HepG2 (cell line): Measurements from ENCODE around the gene TFAP2E. TPM values are rescaled to one million over a fixed set of nuclear protein-coding genes. Genes with fewer than 3 reads are reported as not detected.

Experiments used
- ATAC-seq: fragments of 200-7000 bp; cut with Tn5 transposase; 3 replicates; pipeline ENCODE4 v1.9.1; 2020; ENCODE audit warnings: mild to moderate bottlenecking, moderate library complexity
- BruUV-seq: library from RNA; stranded (reverse); fragments of 400-500 nt; replicated peaks from 2 replicates; lab custom pipeline; 2021; lab: Mats Ljungman, UMichigan
- CTCF ChIA-PET: fragments of 300-600 bp; formaldehyde crosslinking; extraction: SDS; loops from one replicate; lab custom pipeline; 2021; ENCODE audit warnings: low total read pairs, inconsistent platforms, low intra/inter-chr PET ratio; lab: Yijun Ruan, JAX
- POLR2A ChIA-PET: fragments of 350-600 bp; sonication (Branson Sonifier 250); formaldehyde crosslinking; loops from one replicate; lab custom pipeline; 2020; ENCODE audit warnings: antibody characterized with exemption, inconsistent platforms; lab: Yijun Ruan, JAX
- DNase-seq: peaks from one replicate; pipeline ENCODE4 v3.0.0-alpha.2; 2015; ENCODE audit warnings: low spot score
- FAIRE-seq: peaks from 3 replicates; lab custom pipeline; 2011; peaks lifted over from hg19 to GRCh38; lab: Jason Lieb, UNC
- H2AFZ ChIP-seq: one replicate; pipeline ENCODE4 v1.6.1; 2011; ENCODE audit warnings: low read length, inconsistent platforms
- H3K27ac ChIP-seq: fragments of 300-600 bp; 3 replicates; pipeline ENCODE4 v1.8.0; 2011; ENCODE audit warnings: mixed run types, mild to moderate bottlenecking, mixed read lengths, low read length, inconsistent platforms; ENCODE audit not compliant: insufficient read depth; ENCODE audit errors: extremely low read length
- H3K27me3 ChIP-seq, 2 experiments: fragments of 200-600 bp in 1 of 2; 2 replicates in 1 of 2; 3 replicates in 1 of 2; pipeline versions ENCODE4 v1.6.0 to v1.8.0; 2011; ENCODE audit warnings: low read length in 2 of 2, mild to moderate bottlenecking in 2 of 2, moderate library complexity in 2 of 2, inconsistent platforms in 1 of 2; ENCODE audit not compliant: insufficient read depth in 2 of 2, control insufficient read depth in 1 of 2
- H3K36me3 ChIP-seq, 2 experiments: fragments of 200-600 bp in 1 of 2; replicated peaks in 1 of 2; 2 replicates in 1 of 2; 3 replicates in 1 of 2; pipeline versions ENCODE4 v1.5.1 to v1.8.0; 2011; ENCODE audit warnings: low read length in 2 of 2, inconsistent platforms in 1 of 2; ENCODE audit not compliant: insufficient read depth in 2 of 2, control insufficient read depth in 1 of 2
- H3K4me1 ChIP-seq: 2 replicates; pipeline ENCODE4 v1.5.1; 2012; ENCODE audit warnings: low read length, inconsistent platforms; ENCODE audit not compliant: insufficient read depth
- H3K4me2 ChIP-seq: 2 replicates; pipeline ENCODE4 v1.6.0; 2011; ENCODE audit warnings: low read depth, low read length, inconsistent platforms
- H3K4me3 ChIP-seq, 3 experiments: fragments of 200-600 bp in 1 of 3; sonication (generic), shearing (Covaris generic) in 1 of 3; replicated peaks in 1 of 3; 2 replicates each; pipeline ENCODE4 v1.5.1; 2011 to 2016; ENCODE audit warnings: low read length in 3 of 3, inconsistent platforms in 2 of 3, low read depth in 2 of 3, mild to moderate bottlenecking in 2 of 3, control low read depth in 1 of 3, mixed read lengths in 1 of 3; ENCODE audit not compliant: insufficient read depth in 1 of 3
- H3K79me2 ChIP-seq: one replicate; pipeline ENCODE4 v1.6.1; 2011; ENCODE audit warnings: low read length, inconsistent platforms; ENCODE audit not compliant: insufficient read depth
- H3K9ac ChIP-seq: 2 replicates; pipeline ENCODE4 v1.6.0; 2011; ENCODE audit warnings: mild to moderate bottlenecking, low read depth, low read length, inconsistent platforms; ENCODE audit not compliant: insufficient read depth
- H3K9me3 ChIP-seq: 2 replicates; pipeline ENCODE4 v1.5.1; 2012; ENCODE audit warnings: mild to moderate bottlenecking, low read length
- H4K20me1 ChIP-seq: 2 replicates; pipeline ENCODE4 v1.6.0; 2011; ENCODE audit warnings: inconsistent platforms, mild to moderate bottlenecking, low read length, moderate library complexity; ENCODE audit not compliant: insufficient read depth
- ATF3 ChIP-seq: sonication (generic); formaldehyde crosslinking; IDR thresholded peaks from 2 replicates; pipeline ENCODE4 v1.4.0; 2020; ENCODE audit warnings: missing genetic modification reagents
- HMGXB4 ChIP-seq, 2 experiments: sonication (generic) in 1 of 2; formaldehyde crosslinking in 1 of 2; IDR thresholded peaks; 2 replicates each; pipeline versions ENCODE4 v1.4.0 to v1.6.1; 2018 to 2020; ENCODE audit warnings: missing genetic modification reagents in 2 of 2, borderline replicate concordance in 1 of 2, low read depth in 1 of 2, mild to moderate bottlenecking in 1 of 2, missing biosample characterization in 1 of 2
- JDP2 ChIP-seq: sonication (generic); formaldehyde crosslinking; IDR thresholded peaks from 2 replicates; pipeline ENCODE4 v1.8.1; 2022; ENCODE audit warnings: missing genetic modification reagents, borderline replicate concordance
- NFE2L2 ChIP-seq: fragments of 150-350 bp; IDR thresholded peaks from 2 replicates; pipeline ENCODE4 v1.6.1; 2014; ENCODE audit warnings: low read length
- PHF8 ChIP-seq: sonication (generic); formaldehyde crosslinking; IDR thresholded peaks from 2 replicates; pipeline ENCODE4 v1.5.0; 2020; ENCODE audit warnings: missing genetic modification reagents
- RARG ChIP-seq: sonication (generic); formaldehyde crosslinking; IDR thresholded peaks from 2 replicates; pipeline ENCODE4 v1.4.0; 2020; ENCODE audit warnings: low read depth, mild to moderate bottlenecking, missing genetic modification reagents
- RBFOX2 ChIP-seq: fragments of 200-400 bp; formaldehyde crosslinking; IDR thresholded peaks from 2 replicates; pipeline ENCODE4 v1.6.1; 2017; ENCODE audit warnings: low read depth, mild to moderate bottlenecking, low read length
- SMAD9 ChIP-seq: sonication (generic); formaldehyde crosslinking; IDR thresholded peaks from 2 replicates; pipeline ENCODE4 v1.5.1; 2020; ENCODE audit warnings: mild to moderate bottlenecking, missing genetic modification reagents
- SPEN ChIP-seq: sonication (generic); formaldehyde crosslinking; IDR thresholded peaks from 2 replicates; pipeline ENCODE4 v1.5.1; 2020; ENCODE audit warnings: low read depth, mild to moderate bottlenecking, missing genetic modification reagents
- ZBTB38 ChIP-seq: sonication (generic); formaldehyde crosslinking; IDR thresholded peaks from 2 replicates; pipeline ENCODE4 v1.5.1; 2020; ENCODE audit warnings: mild to moderate bottlenecking, missing genetic modification reagents
- ZNF138 ChIP-seq: sonication (generic); formaldehyde crosslinking; IDR thresholded peaks from 2 replicates; pipeline ENCODE4 v1.5.0; 2020; ENCODE audit warnings: mild to moderate bottlenecking, low read depth, missing genetic modification reagents
- ZNF17 ChIP-seq: sonication (generic); formaldehyde crosslinking; IDR thresholded peaks from 2 replicates; pipeline ENCODE4 v1.5.0; 2020; ENCODE audit warnings: mild to moderate bottlenecking, missing genetic modification reagents
- ZNF441 ChIP-seq: sonication (generic); formaldehyde crosslinking; IDR thresholded peaks from 2 replicates; pipeline ENCODE4 v1.7.0; 2021; ENCODE audit warnings: missing genetic modification reagents, borderline replicate concordance
- ZNF777 ChIP-seq: sonication (generic); formaldehyde crosslinking; IDR thresholded peaks from 2 replicates; pipeline ENCODE4 v1.4.0; 2020; ENCODE audit warnings: missing genetic modification reagents
- ZNF816 ChIP-seq: sonication (generic); formaldehyde crosslinking; IDR thresholded peaks from 2 replicates; pipeline ENCODE4 v1.8.0; 2022; ENCODE audit warnings: missing genetic modification reagents, mild to moderate bottlenecking, borderline replicate concordance
- ZSCAN29 ChIP-seq: sonication (generic); formaldehyde crosslinking; conservative IDR thresholded peaks from 2 replicates; pipeline ENCODE4 v1.4.0; 2020; ENCODE audit warnings: mild to moderate bottlenecking, missing genetic modification reagents
- whole genome bisulfite sequencing: methylation state at CpG from one replicate; pipeline ENCODE4 v1.1.6; 2017; ENCODE audit warnings: low lambda C conversion rate; 5-methylcytosine and 5-hydroxymethylcytosine counted together
- in situ Hi-C: cut with HindIII; loops from 2 replicates; pipeline ENCODE4 v1.10.0; 2017; ENCODE audit warnings: low pct_unique_long_range_greater_than_20kb; ENCODE audit not compliant: extremely low pct_ligation_motif_present
- intact Hi-C: fragments of 100-400 bp; cut with micrococcal nuclease; formaldehyde crosslinking; loops from one replicate; pipeline ENCODE4 v1.10.0; 2022; ENCODE audit not compliant: unreplicated experiment
- polyA plus RNA-seq, 8 experiments: library from polyadenylated mRNA; depleted of rRNA in 3 of 8; stranded (reverse) in 7 of 8; unstranded in 1 of 8; fragments of >200 nt; fragmentation: Illumina TruSeq in 4 of 8; extraction: Trizol in 4 of 8; gene quantifications; 2 replicates each; pipeline versions ENCODE4 v1.2.1 to v1.2.3, GENCODE V29; 2011 to 2016; ENCODE audit warnings: low read depth in 4 of 8, missing spikeins in 1 of 8, mixed read lengths in 1 of 8; ENCODE audit not compliant: insufficient read depth in 1 of 8
- total RNA-seq, 5 experiments: library from RNA; depleted of rRNA; stranded (reverse); fragments of >200 nt; fragmentation: Illumina TruSeq; extraction: Trizol; gene quantifications; 2 replicates each; pipeline ENCODE4 v1.2.3, GENCODE V29; 2016; ENCODE audit warnings: low read depth in 1 of 5

Gene TFAP2E
- total and polyA plus RNA-seq, 2 of the 13 experiments (the other 11 are each of a cell fraction or from before 2014, with no cell fraction given) = 0.31 to 0.41 TPM

GRCh38 chr1:35555212-35555584 is 17.9 kb upstream of the TFAP2E start:
- no peak for TF ChIP-seq ZNF777 (CRISPR knock-in tag)
- no peak for TF ChIP-seq PHF8 (CRISPR knock-in tag)
- no peak for TF ChIP-seq HMGXB4 (CRISPR knock-in tag; IDR thresholded peaks at IDR 0.05; ENCODE audit: borderline replicate concordance in 1 of 2, low read depth in 1 of 2)
- no peak for TF ChIP-seq RARG (CRISPR knock-in tag)
- no peak for TF ChIP-seq ZNF17
- TF ChIP-seq JDP2 (CRISPR knock-in tag) = no peak
- no peak for TF ChIP-seq ZSCAN29 (CRISPR knock-in tag)
- no peak for TF ChIP-seq SMAD9 (CRISPR knock-in tag)
- no peak for TF ChIP-seq ATF3 (CRISPR knock-in tag)
- TF ChIP-seq RBFOX2 = no peak
- no peak for TF ChIP-seq ZBTB38 (CRISPR knock-in tag)
- no peak for TF ChIP-seq ZNF816 (CRISPR knock-in tag)
- TF ChIP-seq NFE2L2 = no peak
- TF ChIP-seq SPEN = no peak
- no peak for TF ChIP-seq ZNF138 (CRISPR knock-in tag)
- TF ChIP-seq ZNF441 (CRISPR knock-in tag) = no peak
- ChIA-PET CTCF (no interaction called here), POLR2A (interaction anchor here (1.6 kb wide), 1 partner anchor 15 kb away, joined by 6 read pairs; no protein-coding TSS in a partner anchor)
- Histone ChIP-seq H3K27ac (no peak overlapping the region), H3K27me3 (no peaks in the 10 kb centered on the region), H2AFZ (no peak overlapping the region), H3K4me2 (peak overlapping the region; percentile 80), H3K9me3 (no peaks in the 10 kb centered on the region), H3K4me3 (peak overlapping the region in 1 of 3 experiments; percentile 35; a peak in 1 of 6 replicates), H3K79me2 (peaks cover 24% of the 10 kb centered on the region), H3K9ac (0 out of 2 replicates have a peak overlapping the region, but pooled peaks have one; percentile 89), H3K36me3 (peaks cover 7 to 29% of the 10 kb centered on the region in 2 experiments; a peak in 4 of 5 replicates), H3K4me1 (peaks cover 52% of the 10 kb centered on the region), H4K20me1 (peaks cover 14% of the 10 kb centered on the region)
- FAIRE-seq = no peak
- intact Hi-C loops (no loop called here), in situ Hi-C loops (loop anchor here (10.0 kb wide), 1 partner anchor 360 kb away; the partner anchor contains the start of gene SFPQ)
- 87% methylated on average over 4 of the region's 4 CpGs for WGBS
- ATAC-seq = no peak
- DNase-seq = no peak
- no TSS peak for BruUV-seq
